Natural killer cell (primary cell): ENCODE data around the gene TBC1D22A. TPM values are rescaled to one million over a fixed set of nuclear protein-coding genes. Genes with fewer than 3 reads are reported as not detected.
A peak's percentile ranks its signal among the peaks of the same experiment; 100 is the strongest.

Experiments
- ATAC-seq, 3 donors: fragments of 150-1000 bp in 2 of 3; fragments of 200-7000 bp in 1 of 3; cut with Tn5 transposase; 1 replicate in 1 of 3; 2 replicates in 2 of 3; pipeline ENCODE4 v1.10.0; 2021; ENCODE audit warnings: mild to moderate bottlenecking in 2 of 3, moderate library complexity in 2 of 3
- DNase-seq, 2 donors: peaks; one replicate each; pipeline versions ENCODE4 v3.0.0 to v3.0.0-alpha.2; 2013 to 2021; ENCODE audit warnings: mixed read lengths in 1 of 2
- H3K27ac ChIP-seq: one replicate; pipeline ENCODE4 v1.5.1; 2013; ENCODE audit warnings: mild to moderate bottlenecking, low read length
- H3K27me3 ChIP-seq: one replicate; pipeline ENCODE4 v1.6.1; 2013; ENCODE audit warnings: low read length; ENCODE audit not compliant: control insufficient read depth, insufficient read depth
- H3K36me3 ChIP-seq: one replicate; pipeline ENCODE4 v1.6.1; 2013; ENCODE audit warnings: low read length; ENCODE audit not compliant: control insufficient read depth, insufficient read depth
- H3K4me1 ChIP-seq: one replicate; pipeline ENCODE4 v1.6.1; 2013; ENCODE audit warnings: low read length; ENCODE audit not compliant: control insufficient read depth, insufficient read depth
- H3K4me3 ChIP-seq: one replicate; pipeline ENCODE4 v1.5.1; 2013; ENCODE audit warnings: low read length
- H3K9me3 ChIP-seq: one replicate; pipeline ENCODE4 v1.6.1; 2013; ENCODE audit warnings: low read length; ENCODE audit not compliant: control insufficient read depth, insufficient read depth
- H3K27ac Mint-ChIP-seq, 2 donors: one replicate each; pipeline ENCODE4 v1.8.0; 2022; ENCODE audit warnings: mild to moderate bottlenecking in 2 of 2, mixed read lengths in 2 of 2, moderate library complexity in 1 of 2
- H3K27me3 Mint-ChIP-seq, 2 donors: one replicate each; pipeline ENCODE4 v1.8.0; 2022; ENCODE audit warnings: low read depth in 2 of 2, mixed read lengths in 2 of 2
- H3K36me3 Mint-ChIP-seq: one replicate; pipeline ENCODE4 v1.8.0; 2022; ENCODE audit warnings: mixed read lengths
- H3K4me1 Mint-ChIP-seq, 2 donors: one replicate each; pipeline ENCODE4 v1.8.0; 2022; ENCODE audit warnings: mixed read lengths in 2 of 2
- H3K4me3 Mint-ChIP-seq: one replicate; pipeline ENCODE4 v1.8.0; 2022; ENCODE audit warnings: mild to moderate bottlenecking, moderate library complexity, mixed read lengths
- H3K9me3 Mint-ChIP-seq, 2 donors: one replicate each; pipeline ENCODE4 v1.8.0; 2022; ENCODE audit warnings: mixed read lengths in 2 of 2
- CTCF ChIP-seq: fragments of 200-600 bp; IDR thresholded peaks from one replicate; pipeline ENCODE4 v1.8.0; 2022; ENCODE audit warnings: antibody characterized with exemption
- WGBS: methylation state at CpG from one replicate; pipeline ENCODE4 v1.1.7; 2013; ENCODE audit warnings: missing lambda C conversion rate; ENCODE audit not compliant: insufficient coverage; 5-methylcytosine and 5-hydroxymethylcytosine counted together
- intact Hi-C: fragments of 100-400 bp; cut with micrococcal nuclease; formaldehyde crosslinking; loops from one replicate; pipeline ENCODE4 v1.14.2; 2022
- total RNA-seq, 4 donors: library from RNA; stranded (reverse); fragments of 120-200 nt in 1 of 4; gene quantifications; one replicate each; pipeline versions ENCODE4 v1.2.3 to v1.2.4, GENCODE V29; 2013 to 2022

The TBC1D22A gene
- total RNA-seq, 3 donors from 2014 or later (not counting 1 experiment from before 2014, with no cell fraction given) = 47.4 to 53.7 (median 53.2) TPM

GRCh38 chr22:47147572-47147971, 385.1 kb downstream of the TBC1D22A start:
- no peaks in the 10 kb centered on the region for H3K36me3 Mint-ChIP-seq
- Histone ChIP-seq H3K36me3 (no peaks in the 10 kb centered on the region), H3K4me3 (no peak overlapping the region), H3K4me1 (no peaks in the 10 kb centered on the region), H3K9me3 (no peaks in the 10 kb centered on the region), H3K27ac (no peak overlapping the region), H3K27me3 (no peaks in the 10 kb centered on the region)
- 97% methylated on average over 13 of the region's 13 CpGs for WGBS
- ATAC-seq (no peak), DNase-seq (no peak)
- intact Hi-C loops = no loop called here
- H3K9me3 Mint-ChIP-seq = no peaks in the 10 kb centered on the region
- H3K27me3 Mint-ChIP-seq = no peaks in the 10 kb centered on the region
- no peak for TF ChIP-seq CTCF
- no peak overlapping the region for H3K27ac Mint-ChIP-seq
- H3K4me3 Mint-ChIP-seq = no peak overlapping the region
- H3K4me1 Mint-ChIP-seq = peaks cover 23 to 27% of the 10 kb centered on the region in 2 donors

- Histone ChIP-seq H3K9me3 (no peaks in the 10 kb centered on the region), H3K27ac (no peak overlapping the region), H3K36me3 (no peaks in the 10 kb centered on the region), H3K4me3 (no peak overlapping the region), H3K27me3 (no peaks in the 10 kb centered on the region), H3K4me1 (no peaks in the 10 kb centered on the region)
- Mint-ChIP-seq H3K4me1 (peaks cover 27 to 36% of the 10 kb centered on the region in 2 donors), H3K27ac (peak overlapping the region in 1 of 2 donors; percentile 27), H3K27me3 (no peaks in the 10 kb centered on the region), H3K4me3 (no peak overlapping the region), H3K36me3 (no peaks in the 10 kb centered on the region), H3K9me3 (no peaks in the 10 kb centered on the region)
- intact Hi-C loops = no loop called here
- ATAC-seq (no peak), DNase-seq (no peak)
- WGBS = 73% methylated on average over 3 of the region's 3 CpGs
- TF ChIP-seq CTCF = no peak
Observed at GRCh38 chr22:47148510-47148909, 386.1 kb downstream of the TBC1D22A start.

GRCh38 chr22:47148956-47149728, 386.7 kb downstream of the TBC1D22A start:
- Mint-ChIP-seq H3K36me3 (no peaks in the 10 kb centered on the region), H3K4me3 (no peak overlapping the region), H3K9me3 (no peaks in the 10 kb centered on the region), H3K27me3 (no peaks in the 10 kb centered on the region), H3K27ac (peak overlapping the region in 1 of 2 donors; percentile 27), H3K4me1 (peaks cover 27 to 39% of the 10 kb centered on the region in 2 donors)
- no peak overlapping the region for H3K27ac ChIP-seq
- ATAC-seq = no peak
- WGBS = 76% methylated on average over 31 of the region's 31 CpGs
- TF ChIP-seq CTCF = no peak
- intact Hi-C loops = no loop called here
- no peaks in the 10 kb centered on the region for H3K9me3 ChIP-seq
- no peaks in the 10 kb centered on the region for H3K36me3 ChIP-seq
- no peaks in the 10 kb centered on the region for H3K4me1 ChIP-seq
- H3K4me3 ChIP-seq = no peak overlapping the region
- no peaks in the 10 kb centered on the region for H3K27me3 ChIP-seq
- DNase-seq = no peak

- TF ChIP-seq CTCF = no peak
- no peak for DNase-seq
- Mint-ChIP-seq H3K4me3 (no peak overlapping the region), H3K36me3 (no peaks in the 10 kb centered on the region), H3K27ac (no peak overlapping the region), H3K9me3 (no peaks in the 10 kb centered on the region), H3K4me1 (peaks cover 26 to 38% of the 10 kb centered on the region in 2 donors), H3K27me3 (no peaks in the 10 kb centered on the region)
- no peaks in the 10 kb centered on the region for H3K4me1 ChIP-seq
- no peak overlapping the region for H3K27ac ChIP-seq
- intact Hi-C loops = no loop called here
- no peaks in the 10 kb centered on the region for H3K9me3 ChIP-seq
- H3K27me3 ChIP-seq = no peaks in the 10 kb centered on the region
- no peak for ATAC-seq
- H3K36me3 ChIP-seq = no peaks in the 10 kb centered on the region
- H3K4me3 ChIP-seq = no peak overlapping the region
- WGBS = 98% methylated on average over 13 of the region's 13 CpGs
Observed at GRCh38 chr22:47149976-47150375, 387.5 kb downstream of the TBC1D22A start.
